ENCODE data around the gene LCN12.

DNA sequence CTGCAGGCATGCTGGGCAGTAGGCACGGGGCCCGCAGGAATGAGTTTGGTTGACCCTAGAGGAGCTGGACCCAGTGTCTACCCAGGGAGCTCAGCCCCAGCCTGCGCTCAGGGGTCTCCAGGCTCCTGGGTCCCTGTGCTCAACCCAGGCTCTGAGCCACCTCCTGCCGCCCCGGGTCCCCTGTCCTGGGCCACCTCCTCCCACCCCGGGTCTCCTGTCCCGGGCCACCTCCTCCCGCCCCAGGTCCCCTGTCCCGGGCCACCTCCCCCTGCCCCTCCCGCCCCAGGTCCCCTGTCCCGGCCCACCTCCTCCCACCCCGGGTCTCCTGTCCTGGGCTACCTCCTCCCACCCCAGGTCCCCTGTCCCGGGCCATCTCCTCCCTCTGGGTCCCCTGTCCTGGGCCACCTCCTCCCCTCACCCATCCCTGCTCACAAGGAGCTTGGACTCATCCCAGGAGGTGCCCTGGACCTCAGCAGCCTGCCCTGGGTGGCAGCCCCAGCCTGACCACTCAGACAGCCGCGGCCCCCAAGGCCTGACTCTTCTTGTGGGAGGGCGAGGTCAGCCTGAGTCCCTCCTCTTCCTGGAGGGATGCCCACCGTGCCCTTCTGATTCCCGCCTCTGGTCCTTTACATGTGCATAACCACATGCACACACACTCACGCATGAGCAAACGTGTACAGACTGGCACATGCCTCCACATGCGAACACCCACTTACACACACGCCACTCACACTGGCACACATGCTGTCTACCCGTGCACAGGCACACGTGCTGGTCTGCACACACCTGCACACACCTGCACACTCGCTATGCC, 2.4 kb downstream of the LCN12 start:
- TF ChIP-seq, protein P1, sequence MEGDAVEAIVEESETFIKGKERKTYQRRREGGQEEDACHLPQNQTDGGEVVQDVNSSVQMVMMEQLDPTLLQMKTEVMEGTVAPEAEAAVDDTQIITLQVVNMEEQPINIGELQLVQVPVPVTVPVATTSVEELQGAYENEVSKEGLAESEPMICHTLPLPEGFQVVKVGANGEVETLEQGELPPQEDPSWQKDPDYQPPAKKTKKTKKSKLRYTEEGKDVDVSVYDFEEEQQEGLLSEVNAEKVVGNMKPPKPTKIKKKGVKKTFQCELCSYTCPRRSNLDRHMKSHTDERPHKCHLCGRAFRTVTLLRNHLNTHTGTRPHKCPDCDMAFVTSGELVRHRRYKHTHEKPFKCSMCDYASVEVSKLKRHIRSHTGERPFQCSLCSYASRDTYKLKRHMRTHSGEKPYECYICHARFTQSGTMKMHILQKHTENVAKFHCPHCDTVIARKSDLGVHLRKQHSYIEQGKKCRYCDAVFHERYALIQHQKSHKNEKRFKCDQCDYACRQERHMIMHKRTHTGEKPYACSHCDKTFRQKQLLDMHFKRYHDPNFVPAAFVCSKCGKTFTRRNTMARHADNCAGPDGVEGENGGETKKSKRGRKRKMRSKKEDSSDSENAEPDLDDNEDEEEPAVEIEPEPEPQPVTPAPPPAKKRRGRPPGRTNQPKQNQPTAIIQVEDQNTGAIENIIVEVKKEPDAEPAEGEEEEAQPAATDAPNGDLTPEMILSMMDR (IDR thresholded peaks at IDR 0.05), result no peak
- no peak for TF ChIP-seq POLR2A (IDR thresholded peaks at IDR 0.05)

Measured in heart left ventricle (tissue), 13 donors.